Measurements from ENCODE around the gene ZC3H12C.

Gene ZC3H12C

GRCh38 chr11:110074499-110074898 is 18.7 kb upstream of the ZC3H12C start:
- TF ChIP-seq MYC (IDR thresholded peaks at IDR 0.05; ENCODE audit: low read depth, low read length) (no peak), MAX (IDR thresholded peaks at IDR 0.05; ENCODE audit: low read depth, low read length) (no peak), POLR2A (IDR thresholded peaks at IDR 0.05; ENCODE audit: extremely low read depth, insufficient read length) (no peak)
- TF ChIP-seq, protein P1, sequence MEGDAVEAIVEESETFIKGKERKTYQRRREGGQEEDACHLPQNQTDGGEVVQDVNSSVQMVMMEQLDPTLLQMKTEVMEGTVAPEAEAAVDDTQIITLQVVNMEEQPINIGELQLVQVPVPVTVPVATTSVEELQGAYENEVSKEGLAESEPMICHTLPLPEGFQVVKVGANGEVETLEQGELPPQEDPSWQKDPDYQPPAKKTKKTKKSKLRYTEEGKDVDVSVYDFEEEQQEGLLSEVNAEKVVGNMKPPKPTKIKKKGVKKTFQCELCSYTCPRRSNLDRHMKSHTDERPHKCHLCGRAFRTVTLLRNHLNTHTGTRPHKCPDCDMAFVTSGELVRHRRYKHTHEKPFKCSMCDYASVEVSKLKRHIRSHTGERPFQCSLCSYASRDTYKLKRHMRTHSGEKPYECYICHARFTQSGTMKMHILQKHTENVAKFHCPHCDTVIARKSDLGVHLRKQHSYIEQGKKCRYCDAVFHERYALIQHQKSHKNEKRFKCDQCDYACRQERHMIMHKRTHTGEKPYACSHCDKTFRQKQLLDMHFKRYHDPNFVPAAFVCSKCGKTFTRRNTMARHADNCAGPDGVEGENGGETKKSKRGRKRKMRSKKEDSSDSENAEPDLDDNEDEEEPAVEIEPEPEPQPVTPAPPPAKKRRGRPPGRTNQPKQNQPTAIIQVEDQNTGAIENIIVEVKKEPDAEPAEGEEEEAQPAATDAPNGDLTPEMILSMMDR (IDR thresholded peaks at IDR 0.05; ENCODE audit: low read depth, low read length): no peak
- H3K4me3 ChIP-seq (ENCODE audit: low read depth, low read length): no peak overlapping the region
- DNase-seq (ENCODE audit: low read depth): no peak

DNA sequence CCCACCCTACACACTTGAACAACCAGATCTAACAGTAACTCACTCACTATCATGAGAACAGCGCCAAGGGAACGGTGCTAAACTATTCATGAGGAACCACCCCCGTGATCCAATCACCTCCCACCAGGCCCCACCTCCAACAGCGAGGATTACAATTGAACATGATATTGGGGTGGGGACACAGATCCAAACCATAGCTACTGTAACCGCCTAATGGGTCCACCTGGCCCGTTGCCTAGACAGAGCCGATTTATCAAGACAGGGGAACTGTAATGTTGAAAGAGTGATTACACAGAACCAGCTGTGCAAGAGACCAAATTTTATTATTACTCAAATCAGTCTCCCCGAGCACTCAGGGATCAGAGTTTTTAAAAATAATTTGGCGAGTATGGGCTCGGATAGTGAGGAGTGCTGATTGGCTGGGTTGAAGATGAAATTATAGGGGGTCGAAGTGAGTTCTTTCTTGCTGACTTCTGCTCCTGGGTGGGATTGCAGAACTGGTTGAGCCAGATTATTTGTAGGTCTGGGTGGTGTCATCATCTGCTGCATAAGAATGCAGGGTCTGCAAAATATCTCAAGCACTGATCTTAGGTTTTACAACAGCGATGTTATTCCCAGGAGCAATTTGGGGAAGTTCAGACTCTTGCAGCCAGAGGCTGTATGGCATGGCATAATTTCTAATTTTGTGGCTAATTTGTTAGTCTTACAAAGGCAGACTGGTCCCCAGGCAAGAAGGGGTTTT is 17.9 kb upstream of the ZC3H12C start:
- no peak for TF ChIP-seq MYC (IDR thresholded peaks at IDR 0.05; ENCODE audit: low read depth, low read length)
- no peak for TF ChIP-seq POLR2A (IDR thresholded peaks at IDR 0.05; ENCODE audit: extremely low read depth, insufficient read length)
- no peak for TF ChIP-seq MAX (IDR thresholded peaks at IDR 0.05; ENCODE audit: low read depth, low read length)
- TF ChIP-seq, protein P1 (IDR thresholded peaks at IDR 0.05; ENCODE audit: low read depth, low read length): no peak
- peak; percentile 12 for DNase-seq (ENCODE audit: low read depth)
- no peak overlapping the region for H3K4me3 ChIP-seq (ENCODE audit: low read depth, low read length)

- TF ChIP-seq POLR2A (IDR thresholded peaks at IDR 0.05; ENCODE audit: extremely low read depth, insufficient read length) (no peak), MAX (IDR thresholded peaks at IDR 0.05; ENCODE audit: low read depth, low read length) (no peak), MYC (IDR thresholded peaks at IDR 0.05; ENCODE audit: low read depth, low read length) (no peak)
- TF ChIP-seq, protein P1 (IDR thresholded peaks at IDR 0.05; ENCODE audit: low read depth, low read length): no peak
- DNase-seq (ENCODE audit: low read depth): no peak
- no peak overlapping the region for H3K4me3 ChIP-seq (ENCODE audit: low read depth, low read length)
These were observed 17.4 kb upstream of the ZC3H12C start for GRCh38 chr11:110075847-110076208.

GRCh38 chr11:110076371-110076965 is 16.7 kb upstream of the ZC3H12C start:
- H3K4me3 ChIP-seq (ENCODE audit: low read depth, low read length): no peak overlapping the region
- DNase-seq (ENCODE audit: low read depth): no peak
- TF ChIP-seq, protein P1 (IDR thresholded peaks at IDR 0.05; ENCODE audit: low read depth, low read length): no peak
- TF ChIP-seq MYC (IDR thresholded peaks at IDR 0.05; ENCODE audit: low read depth, low read length) (no peak), MAX (IDR thresholded peaks at IDR 0.05; ENCODE audit: low read depth, low read length) (no peak), POLR2A (IDR thresholded peaks at IDR 0.05; ENCODE audit: extremely low read depth, insufficient read length) (no peak)

DNA sequence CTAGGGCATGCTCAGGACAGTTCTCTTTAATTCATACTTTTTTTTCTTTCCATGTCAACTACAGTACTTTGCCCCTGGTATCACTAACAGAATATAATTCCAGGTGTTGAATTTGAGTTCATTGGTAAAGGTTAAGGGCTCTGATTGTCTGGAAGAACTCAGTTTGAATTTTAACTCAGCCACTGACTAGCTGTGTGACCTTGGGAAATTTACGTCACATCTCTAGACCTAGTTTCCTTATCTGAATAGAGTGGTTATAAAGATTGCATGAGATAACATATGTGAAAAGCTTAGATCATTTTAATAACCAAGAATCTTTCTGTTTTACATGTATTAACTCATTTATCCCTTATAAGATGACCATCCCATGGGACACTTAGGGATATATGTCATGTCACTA is 15.8 kb upstream of the ZC3H12C start:
- no peak overlapping the region for H3K4me3 ChIP-seq (ENCODE audit: low read depth, low read length)
- TF ChIP-seq MAX (IDR thresholded peaks at IDR 0.05; ENCODE audit: low read depth, low read length) (no peak), MYC (IDR thresholded peaks at IDR 0.05; ENCODE audit: low read depth, low read length) (no peak), POLR2A (IDR thresholded peaks at IDR 0.05; ENCODE audit: extremely low read depth, insufficient read length) (no peak)
- TF ChIP-seq, protein P1 (IDR thresholded peaks at IDR 0.05; ENCODE audit: low read depth, low read length): no peak

More for the DNA sequence above, 15.8 kb upstream of the ZC3H12C start:
- no peak for DNase-seq (ENCODE audit: low read depth)
